DMS79 (cell line): ENCODE measurements around the gene CDC42EP2.

Source experiments
- DNase-seq: peaks from one replicate; lab custom pipeline; 2025; lab: John Stamatoyannopoulos, UW

Gene CDC42EP2

GRCh38 chr11:65356394-65356972 is 41.8 kb downstream of the CDC42EP2 start:
- DNase-seq = no peak

- DNase-seq = no peak
These were observed 43.2 kb downstream of the CDC42EP2 start for GRCh38 chr11:65357856-65358356.

- DNase-seq = no peak
These were observed 47.8 kb downstream of the CDC42EP2 start for GRCh38 chr11:65362320-65362931.

GRCh38 chr11:65362966-65363365 is 48.3 kb downstream of the CDC42EP2 start:
- DNase-seq = no peak

- no peak for DNase-seq
These were observed 49.1 kb downstream of the CDC42EP2 start for GRCh38 chr11:65363770-65364169.

GRCh38 chr11:65366340-65366773 is 51.7 kb downstream of the CDC42EP2 start:
- DNase-seq = peak; percentile 39

- DNase-seq = no peak
These were observed 56.0 kb downstream of the CDC42EP2 start for GRCh38 chr11:65370659-65371049.
